Spleen (tissue), 11 donors: ENCODE results near the gene SIM2. TPM values are rescaled to one million over a fixed set of nuclear protein-coding genes. Genes with fewer than 3 reads are reported as not detected.
A peak's percentile ranks its signal among the peaks of the same experiment; 100 is the strongest.

Source experiments
- DNase-seq: peaks from one replicate; pipeline ENCODE4 v3.0.0-alpha.2; 2020
- H3K27ac ChIP-seq, 8 donors: fragments of 200-600 bp; sonication (generic) in 7 of 8; 1 replicate in 4 of 8; 2 replicates in 4 of 8; pipeline versions ENCODE4 v1.5.0 to v1.8.0; 2016 to 2021; ENCODE audit warnings: inconsistent platforms in 4 of 8, mild to moderate bottlenecking in 4 of 8, moderate library complexity in 1 of 8
- H3K27me3 ChIP-seq, 7 donors: fragments of 200-600 bp; sonication (generic) in 6 of 7; replicated peaks in 1 of 7; 1 replicate in 4 of 7; 2 replicates in 3 of 7; pipeline versions ENCODE4 v1.5.0 to v1.8.0; 2016 to 2021; ENCODE audit warnings: inconsistent platforms in 3 of 7, mild to moderate bottlenecking in 1 of 7
- H3K36me3 ChIP-seq, 6 donors: fragments of 200-600 bp; sonication (generic) in 5 of 6; 1 replicate in 4 of 6; 2 replicates in 2 of 6; pipeline versions ENCODE4 v1.5.0 to v1.8.0; 2016 to 2021; ENCODE audit warnings: inconsistent platforms in 2 of 6
- H3K4me1 ChIP-seq, 6 donors: fragments of 200-600 bp; sonication (generic) in 5 of 6; 1 replicate in 3 of 6; 2 replicates in 3 of 6; pipeline versions ENCODE4 v1.5.0 to v1.8.0; 2016 to 2021; ENCODE audit warnings: inconsistent platforms in 3 of 6
- H3K4me3 ChIP-seq, 8 donors: fragments of 200-600 bp; sonication (generic) in 7 of 8; 1 replicate in 4 of 8; 2 replicates in 4 of 8; pipeline versions ENCODE4 v1.5.0 to v1.8.0; 2016 to 2021; ENCODE audit warnings: inconsistent platforms in 4 of 8, mild to moderate bottlenecking in 4 of 8, moderate library complexity in 2 of 8
- H3K9me3 ChIP-seq, 8 donors: fragments of 200-600 bp; sonication (generic) in 7 of 8; 1 replicate in 4 of 8; 2 replicates in 4 of 8; pipeline versions ENCODE4 v1.5.0 to v1.8.0; 2016 to 2021; ENCODE audit warnings: inconsistent platforms in 4 of 8
- CTCF ChIP-seq, 11 experiments: fragments of 200-600 bp in 7 of 11; fragments of 450-650 bp in 4 of 11; sonication (generic) in 4 of 11; IDR thresholded peaks in 8 of 11; conservative IDR thresholded peaks in 3 of 11; 1 replicate in 7 of 11; 2 replicates in 4 of 11; pipeline versions ENCODE4 v1.4.0 to v1.8.0; 2016 to 2021; ENCODE audit warnings: antibody characterized with exemption in 11 of 11, inconsistent platforms in 4 of 11, mild to moderate bottlenecking in 1 of 11
- POLR2A ChIP-seq, 3 donors: fragments of 450-650 bp; IDR thresholded peaks; one replicate each; pipeline ENCODE4 v1.5.1; 2017; ENCODE audit warnings: antibody characterized with exemption in 3 of 3, mild to moderate bottlenecking in 1 of 3
- POLR2AphosphoS5 ChIP-seq, 3 donors: sonication (generic); formaldehyde crosslinking; IDR thresholded peaks; one replicate each; pipeline ENCODE4 v1.5.1; 2017; ENCODE audit warnings: antibody characterized with exemption in 3 of 3
- WGBS, 5 donors: extraction: QIAGEN DNeasy Blood & Tissue Kit in 3 of 5; methylation state at CpG; one replicate each; pipeline versions ENCODE4 v1.1.5 to v1.1.7; 2013 to 2018; 5-methylcytosine and 5-hydroxymethylcytosine counted together
- intact Hi-C: fragments of 100-400 bp; cut with DNase I; formaldehyde crosslinking; loops from one replicate; pipeline ENCODE4 v1.15.0; 2023; ENCODE audit warnings: low total_unique reads
- polyA plus RNA-seq, 3 donors: library from polyadenylated mRNA; stranded (reverse); fragments of 200-250 nt; gene quantifications; one replicate each; pipeline ENCODE4 v1.2.1, GENCODE V29; 2013
- total RNA-seq, 7 donors: library from RNA; depleted of rRNA in 3 of 7; stranded (reverse); fragments of >200 nt in 3 of 7; fragmentation: NEBNext Ultra II Directional in 4 of 7; extraction: Animal tissue kit (Norgen Biotek cat#: 25700) in 4 of 7; gene quantifications; one replicate each; pipeline versions ENCODE4 v1.1.0 to v1.2.1, GENCODE V29; 2016 to 2021
- donor health status: healthy with polysubstance abuse.
- donor health status: DM: no; HTN: no; CAD: no; lungs with moderate emphysema.
- donor health status: DM: no; HTN: no; CAD: no.
- donor health status: Bipolar disorder and iron deficiency.
- donor health status: healthy.
- donor health status: DM: no; HTN: no; CAD: no.
- donor health status: DM: yes; HTN: yes; CAD: no.

Gene SIM2
- total and polyA plus RNA-seq, 10 donors = not detected

GRCh38 chr21:36703626-36704280, 4.8 kb downstream of the SIM2 start:
- WGBS, 5 donors = 9 to 16% (median 11%) methylated on average over 12 to 15 of the region's 15 CpGs
- no peaks in the 10 kb centered on the region for H3K9me3 ChIP-seq
- TF ChIP-seq POLR2AphosphoS5 (IDR thresholded peaks at IDR 0.05) (no peak), CTCF (IDR thresholded peaks at IDR 0.05 in 8 of 11, conservative IDR thresholded peaks at IDR 0.05 in 3 of 11) (no peak), POLR2A (IDR thresholded peaks at IDR 0.05) (no peak)
- DNase-seq = peak; percentile 59
- H3K4me1 ChIP-seq = peaks cover 24 to 83% (median 71%) of the 10 kb centered on the region in 6 donors
- H3K36me3 ChIP-seq = no peaks in the 10 kb centered on the region
- intact Hi-C loops = no loop called here
- H3K4me3 ChIP-seq = no peak overlapping the region
- peaks cover 34 to 100% (median 100%) of the 10 kb centered on the region in 7 donors for H3K27me3 ChIP-seq
- H3K27ac ChIP-seq = no peak overlapping the region

GRCh38 chr21:36704281-36704957, 5.5 kb downstream of the SIM2 start:
- TF ChIP-seq POLR2AphosphoS5 (IDR thresholded peaks at IDR 0.05) (no peak), CTCF (IDR thresholded peaks at IDR 0.05 in 8 of 11, conservative IDR thresholded peaks at IDR 0.05 in 3 of 11) (no peak), POLR2A (IDR thresholded peaks at IDR 0.05) (no peak)
- Histone ChIP-seq H3K36me3 (no peaks in the 10 kb centered on the region), H3K4me1 (peaks cover 24 to 83% (median 71%) of the 10 kb centered on the region in 6 donors), H3K9me3 (no peaks in the 10 kb centered on the region), H3K27me3 (peaks cover 36 to 100% (median 100%) of the 10 kb centered on the region in 7 donors), H3K4me3 (peak overlapping the region in 2 of 8 donors; percentile 10 to 44), H3K27ac (no peak overlapping the region)
- 3 to 5% (median 4%) methylated on average over 34 to 49 of the region's 49 CpGs for WGBS, 5 donors
- intact Hi-C loops = no loop called here
- DNase-seq = no peak

GRCh38 chr21:36704958-36705678, 6.2 kb downstream of the SIM2 start:
- 4 to 15% (median 7%) methylated on average over 24 to 39 of the region's 39 CpGs for WGBS, 5 donors
- no peaks in the 10 kb centered on the region for H3K9me3 ChIP-seq
- peaks cover 35 to 100% (median 100%) of the 10 kb centered on the region in 7 donors for H3K27me3 ChIP-seq
- DNase-seq = no peak
- intact Hi-C loops = no loop called here
- peaks cover 17 to 83% (median 71%) of the 10 kb centered on the region in 6 donors for H3K4me1 ChIP-seq
- H3K4me3 ChIP-seq = peak overlapping the region in 2 of 8 donors; percentile 10 to 44
- TF ChIP-seq POLR2AphosphoS5 (IDR thresholded peaks at IDR 0.05) = no peak
- TF ChIP-seq CTCF (IDR thresholded peaks at IDR 0.05 in 8 of 11, conservative IDR thresholded peaks at IDR 0.05 in 3 of 11) = no peak
- no peak for TF ChIP-seq POLR2A (IDR thresholded peaks at IDR 0.05)
- no peaks in the 10 kb centered on the region for H3K36me3 ChIP-seq
- no peak overlapping the region for H3K27ac ChIP-seq
